ENCODE measurements around the gene CXorf49.
A peak's percentile ranks its signal among the peaks of the same experiment; 100 is the strongest.

Gene CXorf49

GRCh38 chrX:71671938-71672337 is 46.1 kb downstream of the CXorf49 start:
- DNase-seq (ENCODE audit: low spot score): no peak

GRCh38 chrX:71671043-71671780 is 46.9 kb downstream of the CXorf49 start:
- DNase-seq (ENCODE audit: low spot score): no peak

GRCh38 chrX:71669947-71670346 is 48.1 kb downstream of the CXorf49 start:
- DNase-seq (ENCODE audit: low spot score): peak; percentile 15

GRCh38 chrX:71669492-71669891 is 48.6 kb downstream of the CXorf49 start:
- DNase-seq (ENCODE audit: low spot score): no peak

GRCh38 chrX:71668248-71668595 is 49.9 kb downstream of the CXorf49 start:
- DNase-seq (ENCODE audit: low spot score): no peak

- DNase-seq (ENCODE audit: low spot score): no peak
Measured at GRCh38 chrX:71667328-71668247, 50.5 kb downstream of the CXorf49 start, which contains the start of gene LOC101059915. Gene LOC101059915 (plus strand): TSS chrX:71667546.

GRCh38 chrX:71666240-71667223 is 51.6 kb downstream of the CXorf49 start:
- DNase-seq (ENCODE audit: low spot score): no peak

GRCh38 chrX:71665747-71666146 is 52.3 kb downstream of the CXorf49 start:
- no peak for DNase-seq (ENCODE audit: low spot score)

- no peak for DNase-seq (ENCODE audit: low spot score)
Measured at GRCh38 chrX:71664889-71665491, 53.1 kb downstream of the CXorf49 start.
